Neural cell (in vitro differentiated cells): ENCODE results near the gene APOL6.

Source experiments
- EP300 ChIP-seq: fragments of 450-650 bp; conservative IDR thresholded peaks from 2 replicates; pipeline ENCODE4 v1.6.1; 2014; ENCODE audit warnings: antibody characterized with exemption, mild to moderate bottlenecking, moderate library complexity; ENCODE audit not compliant: poor library complexity, severe bottlenecking
- EZH2 ChIP-seq: fragments of 200-600, 300-800 bp; shearing (Covaris generic), sonication (generic); IDR thresholded peaks from 2 replicates; pipeline ENCODE4 v1.6.1; 2014; ENCODE audit warnings: antibody characterized with exemption, low read length, borderline replicate concordance, mild to moderate bottlenecking; ENCODE audit not compliant: insufficient read depth, poor library complexity, severe bottlenecking
- MXI1 ChIP-seq: fragments of 450-650 bp; conservative IDR thresholded peaks from 2 replicates; pipeline ENCODE4 v1.6.1; 2014; ENCODE audit warnings: antibody characterized with exemption, mild to moderate bottlenecking; ENCODE audit not compliant: poor library complexity, severe bottlenecking
- POLR2AphosphoS5 ChIP-seq: IDR thresholded peaks from 2 replicates; pipeline ENCODE4 v1.6.1; 2012
- RAD21 ChIP-seq: fragments of 450-650 bp; conservative IDR thresholded peaks from 2 replicates; pipeline ENCODE4 v1.6.1; 2014; ENCODE audit warnings: antibody characterized with exemption, mild to moderate bottlenecking, moderate library complexity
- SMC3 ChIP-seq: fragments of 450-650 bp; conservative IDR thresholded peaks from 2 replicates; pipeline ENCODE4 v1.6.1; 2014; ENCODE audit warnings: antibody characterized with exemption, mild to moderate bottlenecking, moderate library complexity; ENCODE audit not compliant: poor library complexity
- TF ChIP-seq, protein P1 (sequence below): fragments of 450-650 bp; IDR thresholded peaks from 2 replicates; pipeline ENCODE4 v1.5.1; 2014; ENCODE audit warnings: antibody characterized with exemption, mild to moderate bottlenecking, moderate library complexity; ENCODE audit not compliant: poor library complexity, severe bottlenecking
- TF ChIP-seq, protein P2 (sequence below): IDR thresholded peaks from 2 replicates; pipeline ENCODE4 v1.6.1; 2012; ENCODE audit warnings: borderline replicate concordance

GRCh38 chr22:35703861-35704584 lies 55.8 kb downstream of the APOL6 start:
- TF ChIP-seq, protein P1, sequence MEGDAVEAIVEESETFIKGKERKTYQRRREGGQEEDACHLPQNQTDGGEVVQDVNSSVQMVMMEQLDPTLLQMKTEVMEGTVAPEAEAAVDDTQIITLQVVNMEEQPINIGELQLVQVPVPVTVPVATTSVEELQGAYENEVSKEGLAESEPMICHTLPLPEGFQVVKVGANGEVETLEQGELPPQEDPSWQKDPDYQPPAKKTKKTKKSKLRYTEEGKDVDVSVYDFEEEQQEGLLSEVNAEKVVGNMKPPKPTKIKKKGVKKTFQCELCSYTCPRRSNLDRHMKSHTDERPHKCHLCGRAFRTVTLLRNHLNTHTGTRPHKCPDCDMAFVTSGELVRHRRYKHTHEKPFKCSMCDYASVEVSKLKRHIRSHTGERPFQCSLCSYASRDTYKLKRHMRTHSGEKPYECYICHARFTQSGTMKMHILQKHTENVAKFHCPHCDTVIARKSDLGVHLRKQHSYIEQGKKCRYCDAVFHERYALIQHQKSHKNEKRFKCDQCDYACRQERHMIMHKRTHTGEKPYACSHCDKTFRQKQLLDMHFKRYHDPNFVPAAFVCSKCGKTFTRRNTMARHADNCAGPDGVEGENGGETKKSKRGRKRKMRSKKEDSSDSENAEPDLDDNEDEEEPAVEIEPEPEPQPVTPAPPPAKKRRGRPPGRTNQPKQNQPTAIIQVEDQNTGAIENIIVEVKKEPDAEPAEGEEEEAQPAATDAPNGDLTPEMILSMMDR: no peak
- no peak for TF ChIP-seq EZH2
- TF ChIP-seq, protein P2, sequence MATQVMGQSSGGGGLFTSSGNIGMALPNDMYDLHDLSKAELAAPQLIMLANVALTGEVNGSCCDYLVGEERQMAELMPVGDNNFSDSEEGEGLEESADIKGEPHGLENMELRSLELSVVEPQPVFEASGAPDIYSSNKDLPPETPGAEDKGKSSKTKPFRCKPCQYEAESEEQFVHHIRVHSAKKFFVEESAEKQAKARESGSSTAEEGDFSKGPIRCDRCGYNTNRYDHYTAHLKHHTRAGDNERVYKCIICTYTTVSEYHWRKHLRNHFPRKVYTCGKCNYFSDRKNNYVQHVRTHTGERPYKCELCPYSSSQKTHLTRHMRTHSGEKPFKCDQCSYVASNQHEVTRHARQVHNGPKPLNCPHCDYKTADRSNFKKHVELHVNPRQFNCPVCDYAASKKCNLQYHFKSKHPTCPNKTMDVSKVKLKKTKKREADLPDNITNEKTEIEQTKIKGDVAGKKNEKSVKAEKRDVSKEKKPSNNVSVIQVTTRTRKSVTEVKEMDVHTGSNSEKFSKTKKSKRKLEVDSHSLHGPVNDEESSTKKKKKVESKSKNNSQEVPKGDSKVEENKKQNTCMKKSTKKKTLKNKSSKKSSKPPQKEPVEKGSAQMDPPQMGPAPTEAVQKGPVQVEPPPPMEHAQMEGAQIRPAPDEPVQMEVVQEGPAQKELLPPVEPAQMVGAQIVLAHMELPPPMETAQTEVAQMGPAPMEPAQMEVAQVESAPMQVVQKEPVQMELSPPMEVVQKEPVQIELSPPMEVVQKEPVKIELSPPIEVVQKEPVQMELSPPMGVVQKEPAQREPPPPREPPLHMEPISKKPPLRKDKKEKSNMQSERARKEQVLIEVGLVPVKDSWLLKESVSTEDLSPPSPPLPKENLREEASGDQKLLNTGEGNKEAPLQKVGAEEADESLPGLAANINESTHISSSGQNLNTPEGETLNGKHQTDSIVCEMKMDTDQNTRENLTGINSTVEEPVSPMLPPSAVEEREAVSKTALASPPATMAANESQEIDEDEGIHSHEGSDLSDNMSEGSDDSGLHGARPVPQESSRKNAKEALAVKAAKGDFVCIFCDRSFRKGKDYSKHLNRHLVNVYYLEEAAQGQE: no peak
- TF ChIP-seq SMC3: no peak
- no peak for TF ChIP-seq EP300
- TF ChIP-seq POLR2AphosphoS5: no peak
- TF ChIP-seq RAD21: no peak
- TF ChIP-seq MXI1: no peak
